HG03135 (cell line): ENCODE results near the gene TBCE.

Experiments used
- ATAC-seq: cut with Tn5 transposase; IDR thresholded peaks from one replicate; pipeline ENCODE4 v1.9.1; 2021; ENCODE audit warnings: mild to moderate bottlenecking, moderate library complexity; ENCODE audit not compliant: unreplicated experiment

Gene TBCE

GRCh38 chr1:235408503-235408960 is 41.3 kb downstream of the TBCE start:
- ATAC-seq, result no peak

DNA sequence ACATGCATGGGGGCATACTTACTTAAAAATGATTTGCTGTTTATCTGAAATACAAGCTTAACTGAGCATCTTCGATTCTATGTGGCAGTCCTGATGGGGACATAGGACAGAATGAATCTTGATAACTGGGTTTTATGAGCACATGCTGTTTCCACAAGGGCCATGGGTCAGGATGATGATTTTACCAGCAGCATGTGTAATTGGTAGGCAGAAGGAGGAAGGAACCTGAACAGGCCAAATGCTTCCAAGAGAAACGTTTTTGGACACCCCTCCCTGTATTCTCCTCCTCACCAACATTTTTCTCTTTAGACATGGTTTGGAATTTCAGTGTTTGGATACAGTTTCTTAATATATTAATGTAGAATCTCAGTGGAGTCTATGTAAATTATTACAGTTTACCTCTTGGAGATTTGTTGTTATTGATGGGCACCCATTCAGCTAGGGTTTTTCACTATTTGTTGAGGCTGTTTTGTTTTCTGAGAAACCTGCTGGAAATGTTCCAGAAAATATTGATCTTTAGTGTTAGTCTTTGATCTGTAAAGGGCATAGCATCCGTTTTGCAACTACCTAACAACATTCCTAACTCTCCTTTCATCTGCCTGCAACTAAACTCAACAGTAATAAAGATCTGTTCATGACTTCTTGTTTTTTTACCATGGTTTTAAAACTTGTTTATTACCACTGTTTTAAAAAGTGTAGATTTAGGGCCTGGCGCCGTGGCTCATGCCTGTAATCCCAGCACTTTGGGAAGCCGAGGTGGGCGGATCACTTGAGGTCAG is 42.0 kb downstream of the TBCE start:
- ATAC-seq, result no peak

- no peak for ATAC-seq
Measured at GRCh38 chr1:235410467-235410866, 43.2 kb downstream of the TBCE start.

- no peak for ATAC-seq
Measured at GRCh38 chr1:235411489-235412486, 44.6 kb downstream of the TBCE start.

GRCh38 chr1:235415008-235415904 is 48.0 kb downstream of the TBCE start:
- peak; percentile 68 for ATAC-seq

DNA sequence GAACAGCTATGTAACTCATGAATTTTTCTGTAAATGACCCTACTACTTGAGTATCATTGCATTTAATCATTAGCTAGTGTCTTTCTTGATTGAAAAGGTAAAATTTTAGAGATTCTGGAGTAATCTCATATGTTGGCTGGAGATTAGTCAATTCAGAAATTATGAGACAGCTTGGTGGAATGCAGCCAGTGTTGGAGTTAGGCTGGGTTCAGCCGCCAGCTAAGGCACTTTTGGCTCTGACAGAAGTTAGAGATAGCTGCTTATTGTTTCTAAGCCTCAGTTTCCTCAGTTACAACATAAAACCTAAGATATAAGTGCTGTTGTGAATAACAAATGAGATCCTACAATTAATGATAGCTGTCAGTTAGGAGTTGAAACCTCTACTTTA is 49.4 kb downstream of the TBCE start:
- no peak for ATAC-seq

DNA sequence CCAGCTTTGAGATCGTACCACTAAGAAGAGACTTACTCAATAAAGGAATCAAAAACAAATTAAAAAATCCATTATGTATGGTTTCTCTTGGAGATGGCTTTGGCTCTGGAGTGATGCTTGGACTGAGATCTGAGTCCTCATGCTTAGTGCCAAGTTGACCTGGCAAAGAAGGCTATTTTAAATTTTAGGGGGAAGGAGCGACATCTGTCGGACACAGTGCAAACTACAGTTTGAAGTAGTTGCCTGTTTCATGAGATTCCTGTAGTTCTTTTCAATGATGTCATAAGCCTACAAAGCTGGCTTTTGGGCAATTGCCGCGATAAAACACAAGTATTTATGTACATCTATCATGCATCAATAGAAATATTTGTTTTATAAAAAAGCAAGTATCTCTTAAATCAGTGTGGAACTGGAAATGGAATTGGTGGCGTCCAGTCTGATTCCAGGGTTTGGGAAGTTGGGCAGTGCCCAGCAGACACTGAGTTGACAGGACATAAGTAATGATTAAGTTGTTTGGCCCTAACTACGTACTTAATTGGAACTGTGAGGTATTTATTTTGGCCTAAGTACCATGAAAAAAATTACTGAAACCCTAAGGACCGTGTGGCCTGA is 50.0 kb downstream of the TBCE start:
- no peak for ATAC-seq

GRCh38 chr1:235421751-235422150 is 54.5 kb downstream of the TBCE start:
- no peak for ATAC-seq

DNA sequence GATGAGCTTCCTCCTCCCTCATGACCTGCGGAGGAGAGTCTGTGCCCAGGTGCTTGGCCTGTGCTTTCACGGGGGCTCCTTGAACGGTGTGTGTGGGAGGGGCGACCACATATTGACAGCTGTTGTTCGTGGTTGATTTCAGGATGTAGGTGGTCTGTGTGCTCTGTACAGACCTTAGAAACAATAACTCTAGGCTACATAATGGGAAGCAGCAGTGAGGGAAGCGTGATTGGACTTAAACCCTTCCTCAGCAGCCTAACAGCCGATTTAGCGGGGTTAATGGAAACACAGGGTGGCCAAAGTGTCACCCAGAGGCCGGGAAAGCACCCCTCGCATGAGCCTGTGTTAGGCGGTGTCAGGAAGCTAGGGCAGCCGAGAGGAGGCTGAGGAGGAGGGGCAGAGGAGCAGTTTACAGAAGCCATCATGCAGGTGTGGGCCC is 56.0 kb downstream of the TBCE start:
- ATAC-seq, result peak; percentile 70

DNA sequence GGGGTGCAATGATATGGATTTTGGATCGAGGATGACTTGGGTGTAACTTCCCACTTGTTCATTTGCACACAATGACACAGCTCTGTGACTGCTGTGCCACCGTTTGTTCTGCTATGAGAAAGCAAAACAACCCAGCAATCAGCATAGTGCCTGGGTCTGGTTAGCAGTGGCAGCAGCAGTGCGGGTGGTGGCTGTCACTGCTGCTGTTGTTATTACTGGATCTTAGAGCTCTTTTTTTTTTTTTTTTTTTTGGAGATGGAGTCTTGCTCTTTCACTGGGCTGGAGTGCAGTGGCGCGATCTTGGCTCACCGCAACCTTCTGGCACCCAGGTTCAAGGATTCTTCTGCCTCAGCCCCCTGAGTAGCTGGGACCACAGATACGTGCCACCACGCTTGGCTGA is 56.9 kb downstream of the TBCE start:
- ATAC-seq, result no peak

- no peak for ATAC-seq
Measured at GRCh38 chr1:235425357-235425756, 58.1 kb downstream of the TBCE start.

DNA sequence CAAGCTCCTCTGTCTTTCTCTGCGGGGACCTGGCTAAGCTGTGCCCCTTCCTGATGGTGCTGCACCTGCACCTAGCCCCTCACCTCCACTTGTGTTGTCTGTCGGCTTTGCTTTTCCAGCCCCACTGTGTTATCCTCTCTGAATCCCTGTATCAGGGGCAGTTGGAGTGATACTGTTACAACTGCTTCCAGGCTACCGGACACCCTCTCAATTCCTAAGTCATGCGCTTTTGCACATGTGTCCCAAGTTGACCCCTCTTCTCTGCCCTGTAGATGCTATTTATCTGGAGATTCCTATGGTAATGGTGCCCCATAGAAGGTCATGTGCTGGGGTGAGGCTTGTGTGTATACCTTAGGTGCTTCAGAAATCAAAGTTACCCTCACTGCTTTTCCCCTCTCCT is 58.9 kb downstream of the TBCE start:
- no peak for ATAC-seq

GRCh38 chr1:235426680-235427079 is 59.5 kb downstream of the TBCE start:
- ATAC-seq, result no peak

GRCh38 chr1:235427447-235427846 is 60.2 kb downstream of the TBCE start:
- ATAC-seq, result no peak

GRCh38 chr1:235429143-235429542 is 61.9 kb downstream of the TBCE start:
- no peak for ATAC-seq

DNA sequence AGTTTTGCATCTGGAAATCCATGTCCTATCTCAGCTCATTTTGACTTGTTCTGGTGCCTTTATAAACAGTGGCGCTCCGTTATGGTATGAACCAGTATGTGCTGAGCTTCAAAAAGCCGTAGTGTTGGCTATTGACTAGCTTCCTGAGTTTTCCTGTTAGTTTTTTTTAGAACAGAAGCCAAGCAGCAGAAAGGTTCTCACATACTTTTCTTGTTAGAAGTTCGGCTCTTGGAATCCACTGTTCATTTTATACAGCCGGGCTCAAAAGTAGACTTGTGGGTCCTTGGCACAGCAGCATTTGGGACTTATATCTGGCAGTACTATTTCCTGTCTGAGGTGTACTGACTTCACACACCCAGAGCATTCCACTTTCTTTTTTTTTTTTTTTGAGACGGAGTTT is 63.8 kb downstream of the TBCE start:
- no peak for ATAC-seq

- no peak for ATAC-seq
Measured at GRCh38 chr1:235434001-235434400, 66.8 kb downstream of the TBCE start.

GRCh38 chr1:235441159-235441685 is 74.0 kb downstream of the TBCE start:
- no peak for ATAC-seq

- no peak for ATAC-seq
Measured at GRCh38 chr1:235442788-235443429, 75.7 kb downstream of the TBCE start.

- no peak for ATAC-seq
Measured at GRCh38 chr1:235448616-235449015, 81.4 kb downstream of the TBCE start.
